GM21447 (cell line): ENCODE measurements around the gene FBXO28.

Source experiments
- ATAC-seq: cut with Tn5 transposase; IDR thresholded peaks from one replicate; pipeline ENCODE4 v1.9.1; 2021; ENCODE audit not compliant: unreplicated experiment

The FBXO28 gene

GRCh38 chr1:224095339-224095738, 18.6 kb upstream of the FBXO28 start:
- no peak for ATAC-seq

- ATAC-seq: no peak
Observed at GRCh38 chr1:224095867-224096266, 18.0 kb upstream of the FBXO28 start.

- no peak for ATAC-seq
Observed at GRCh38 chr1:224096773-224097172, 17.1 kb upstream of the FBXO28 start.

- ATAC-seq: no peak
Observed at GRCh38 chr1:224098007-224098406, 15.9 kb upstream of the FBXO28 start.

- peak; percentile 86 for ATAC-seq
Observed at GRCh38 chr1:224106568-224107281, 7.2 kb upstream of the FBXO28 start.

GRCh38 chr1:224107282-224107625, 6.7 kb upstream of the FBXO28 start:
- ATAC-seq: no peak

- ATAC-seq: no peak
Observed at GRCh38 chr1:224108991-224109390, 4.9 kb upstream of the FBXO28 start.

GRCh38 chr1:224109981-224110380, 3.9 kb upstream of the FBXO28 start:
- ATAC-seq: no peak

- ATAC-seq: no peak
Observed at GRCh38 chr1:224113005-224113404, 906 bp upstream of the FBXO28 start.

- no peak for ATAC-seq
Observed at GRCh38 chr1:224113545-224113917, 380 bp upstream of the FBXO28 start.

- peak; percentile 6 for ATAC-seq
Observed at GRCh38 chr1:224114787-224115175, 870 bp downstream of the FBXO28 start.

- peak; percentile 28 for ATAC-seq
Observed at GRCh38 chr1:224116131-224116530, 2.2 kb downstream of the FBXO28 start.

GRCh38 chr1:224118688-224119087, 4.8 kb downstream of the FBXO28 start:
- no peak for ATAC-seq

GRCh38 chr1:224123136-224123535, 9.2 kb downstream of the FBXO28 start:
- no peak for ATAC-seq

- ATAC-seq: no peak
Observed at GRCh38 chr1:224124220-224124619, 10.3 kb downstream of the FBXO28 start.

- ATAC-seq: no peak
Observed at GRCh38 chr1:224127925-224128819, 14.3 kb downstream of the FBXO28 start.

- ATAC-seq: no peak
Observed at GRCh38 chr1:224131253-224131652, 17.3 kb downstream of the FBXO28 start.

- ATAC-seq: no peak
Observed at GRCh38 chr1:224132901-224133300, 19.0 kb downstream of the FBXO28 start.

GRCh38 chr1:224133741-224134299, 19.9 kb downstream of the FBXO28 start:
- ATAC-seq: no peak

- no peak for ATAC-seq
Observed at GRCh38 chr1:224137518-224137917, 23.6 kb downstream of the FBXO28 start.

GRCh38 chr1:224138198-224138597, 24.3 kb downstream of the FBXO28 start:
- ATAC-seq: no peak

GRCh38 chr1:224141693-224142092, 27.8 kb downstream of the FBXO28 start:
- ATAC-seq: no peak
